ENCODE results near the gene GNB1. TPM values are rescaled to one million over a fixed set of nuclear protein-coding genes. Genes with fewer than 3 reads are reported as not detected.
"Not testable (repeated sequence)": the region's sequence is repeated elsewhere in the genome, so short reads cannot be mapped to it uniquely, and the experiment has no call there.

Gene GNB1
- total and polyA plus RNA-seq, 2 experiments from 2014 or later = 85.5 to 196 TPM

DNA sequence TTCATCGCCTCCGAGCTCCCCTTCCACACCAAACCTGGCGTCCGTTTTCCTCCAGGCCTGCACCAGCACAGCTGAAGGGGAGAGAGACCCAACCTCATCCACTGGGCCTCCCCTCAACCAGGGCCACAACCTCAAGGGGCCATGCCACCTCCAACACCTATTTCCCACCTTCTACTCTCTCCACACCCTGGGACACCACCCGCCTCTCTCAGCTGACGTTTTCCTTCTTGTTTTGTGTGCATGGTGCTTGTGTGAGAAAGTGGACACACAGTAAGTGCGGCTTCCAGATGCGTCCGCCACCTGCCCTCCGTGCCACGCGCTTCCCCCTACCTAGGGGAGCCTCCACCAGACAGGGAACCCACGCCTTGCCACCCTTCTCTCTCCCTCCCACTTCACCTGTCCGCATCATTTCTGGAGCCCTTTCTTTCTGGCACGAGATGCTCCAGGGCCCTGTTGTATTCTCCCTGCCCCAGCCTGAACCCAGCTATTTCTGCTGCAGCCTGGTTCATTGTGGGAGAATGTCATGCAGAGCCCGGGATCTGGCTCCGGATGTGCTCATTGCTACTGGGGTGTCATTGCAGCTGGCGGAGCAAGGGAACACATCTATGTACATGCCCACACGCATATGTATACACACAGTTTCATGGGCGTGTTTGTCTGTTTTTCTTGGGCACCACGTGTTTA is 1.3 kb upstream of the GNB1 start:
- no peak for DNase-seq (ENCODE audit: low read depth in 1 of 2, low spot score in 1 of 2)
- H3K36me3 ChIP-seq = no peaks in the 10 kb centered on the region
- H3K27me3 ChIP-seq = no peaks in the 10 kb centered on the region
- TF ChIP-seq, protein P1, sequence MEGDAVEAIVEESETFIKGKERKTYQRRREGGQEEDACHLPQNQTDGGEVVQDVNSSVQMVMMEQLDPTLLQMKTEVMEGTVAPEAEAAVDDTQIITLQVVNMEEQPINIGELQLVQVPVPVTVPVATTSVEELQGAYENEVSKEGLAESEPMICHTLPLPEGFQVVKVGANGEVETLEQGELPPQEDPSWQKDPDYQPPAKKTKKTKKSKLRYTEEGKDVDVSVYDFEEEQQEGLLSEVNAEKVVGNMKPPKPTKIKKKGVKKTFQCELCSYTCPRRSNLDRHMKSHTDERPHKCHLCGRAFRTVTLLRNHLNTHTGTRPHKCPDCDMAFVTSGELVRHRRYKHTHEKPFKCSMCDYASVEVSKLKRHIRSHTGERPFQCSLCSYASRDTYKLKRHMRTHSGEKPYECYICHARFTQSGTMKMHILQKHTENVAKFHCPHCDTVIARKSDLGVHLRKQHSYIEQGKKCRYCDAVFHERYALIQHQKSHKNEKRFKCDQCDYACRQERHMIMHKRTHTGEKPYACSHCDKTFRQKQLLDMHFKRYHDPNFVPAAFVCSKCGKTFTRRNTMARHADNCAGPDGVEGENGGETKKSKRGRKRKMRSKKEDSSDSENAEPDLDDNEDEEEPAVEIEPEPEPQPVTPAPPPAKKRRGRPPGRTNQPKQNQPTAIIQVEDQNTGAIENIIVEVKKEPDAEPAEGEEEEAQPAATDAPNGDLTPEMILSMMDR (IDR thresholded peaks at IDR 0.05; ENCODE audit: low read depth, low read length) = no peak
- peak overlapping the region; percentile 82 for H3K4me3 ChIP-seq
- H3K27ac ChIP-seq = peak overlapping the region; percentile 98
- H3K4me1 ChIP-seq (ENCODE audit: low read depth) = peaks cover 28% of the 10 kb centered on the region
- H3K9me3 ChIP-seq (ENCODE audit: low read depth) = no peaks in the 10 kb centered on the region

DNA sequence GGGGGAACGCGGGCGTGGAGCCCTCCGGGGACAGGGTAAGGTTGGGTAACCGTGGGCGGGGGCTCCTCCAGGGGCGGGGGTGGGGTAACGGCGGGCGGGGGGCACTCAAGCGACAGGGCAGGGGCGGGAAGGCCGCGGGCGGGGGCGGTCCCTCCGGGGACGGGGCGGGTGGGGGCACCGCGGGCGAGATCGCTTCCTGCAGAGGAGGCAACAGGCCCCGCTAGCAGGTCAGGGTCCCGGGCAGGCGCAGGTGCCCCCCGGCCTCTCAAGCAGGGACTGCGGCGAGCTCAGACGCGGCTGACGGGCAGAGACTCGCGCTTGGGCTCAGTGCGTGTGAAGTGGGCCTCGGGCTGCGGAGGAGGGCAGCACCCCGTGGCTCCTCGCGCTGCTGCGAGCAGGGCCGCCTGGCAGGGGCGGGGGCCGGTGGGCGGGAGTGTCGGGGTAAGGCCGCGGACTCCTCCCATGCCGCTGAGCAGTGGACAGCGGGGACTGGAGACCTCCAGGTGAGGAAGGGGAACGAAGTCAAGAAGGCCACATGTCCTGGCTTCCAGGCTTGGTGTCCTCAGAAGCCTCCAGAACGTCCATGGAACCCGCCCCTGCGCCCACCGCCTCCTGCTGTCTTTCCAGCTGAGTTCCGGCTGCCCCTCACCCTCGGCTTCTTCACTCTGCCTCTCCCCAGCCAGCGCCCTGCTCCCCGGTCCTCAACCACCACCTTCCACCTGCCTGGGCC is 627 bp upstream of the GNB1 start:
- H3K4me1 ChIP-seq (ENCODE audit: low read depth) = peaks cover 28% of the 10 kb centered on the region
- peak; percentile 63 to 83 for DNase-seq (ENCODE audit: low read depth in 1 of 2, low spot score in 1 of 2)
- H3K9me3 ChIP-seq (ENCODE audit: low read depth) = no peaks in the 10 kb centered on the region
- no peaks in the 10 kb centered on the region for H3K27me3 ChIP-seq
- H3K36me3 ChIP-seq = no peaks in the 10 kb centered on the region
- H3K27ac ChIP-seq = peak overlapping the region; percentile 98
- TF ChIP-seq, protein P1 (IDR thresholded peaks at IDR 0.05; ENCODE audit: low read depth, low read length) = no peak
- peak overlapping the region; percentile 82 for H3K4me3 ChIP-seq

DNA sequence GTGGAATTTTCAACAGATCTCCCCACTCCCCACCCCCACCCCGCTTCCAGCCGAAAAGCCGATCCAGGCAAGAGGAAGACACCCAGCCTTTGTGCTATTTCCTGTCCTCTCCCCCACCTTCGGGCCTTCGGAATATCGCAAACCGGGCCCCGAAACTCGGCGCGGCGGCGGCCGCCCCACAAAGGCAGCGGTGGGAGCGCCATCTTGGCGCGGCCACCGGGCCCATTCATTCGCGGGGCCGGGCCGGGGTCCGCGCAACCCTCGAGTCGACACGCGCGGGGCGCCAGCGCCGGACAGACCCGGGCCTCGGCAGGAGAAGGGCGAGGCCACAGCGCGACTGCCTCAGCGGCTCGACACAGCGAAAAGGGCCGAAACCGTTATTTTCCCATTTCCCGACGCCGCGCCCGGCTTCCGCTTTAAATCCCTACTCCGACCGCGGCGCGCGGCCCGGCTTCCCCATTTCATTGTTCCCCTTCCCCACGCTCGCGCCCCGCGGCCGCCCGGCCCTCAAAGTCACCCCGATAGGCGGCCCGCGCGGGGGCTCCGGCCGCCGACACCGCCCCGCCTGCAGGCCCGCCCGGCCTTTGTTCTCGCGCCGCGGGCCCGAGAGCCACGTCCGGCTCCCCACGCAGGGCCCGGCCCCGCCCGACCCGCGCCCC is 911 bp downstream of the GNB1 start:
- H3K36me3 ChIP-seq = no peaks in the 10 kb centered on the region
- TF ChIP-seq, protein P1 (IDR thresholded peaks at IDR 0.05; ENCODE audit: low read depth, low read length) = no peak
- H3K27me3 ChIP-seq = no peaks in the 10 kb centered on the region
- peak overlapping the region; percentile 82 for H3K4me3 ChIP-seq
- peak; percentile 53 to 61 for DNase-seq (ENCODE audit: low read depth in 1 of 2, low spot score in 1 of 2)
- H3K4me1 ChIP-seq (ENCODE audit: low read depth) = peaks cover 24% of the 10 kb centered on the region
- H3K9me3 ChIP-seq (ENCODE audit: low read depth) = no peaks in the 10 kb centered on the region
- H3K27ac ChIP-seq = peak overlapping the region; percentile 98

DNA sequence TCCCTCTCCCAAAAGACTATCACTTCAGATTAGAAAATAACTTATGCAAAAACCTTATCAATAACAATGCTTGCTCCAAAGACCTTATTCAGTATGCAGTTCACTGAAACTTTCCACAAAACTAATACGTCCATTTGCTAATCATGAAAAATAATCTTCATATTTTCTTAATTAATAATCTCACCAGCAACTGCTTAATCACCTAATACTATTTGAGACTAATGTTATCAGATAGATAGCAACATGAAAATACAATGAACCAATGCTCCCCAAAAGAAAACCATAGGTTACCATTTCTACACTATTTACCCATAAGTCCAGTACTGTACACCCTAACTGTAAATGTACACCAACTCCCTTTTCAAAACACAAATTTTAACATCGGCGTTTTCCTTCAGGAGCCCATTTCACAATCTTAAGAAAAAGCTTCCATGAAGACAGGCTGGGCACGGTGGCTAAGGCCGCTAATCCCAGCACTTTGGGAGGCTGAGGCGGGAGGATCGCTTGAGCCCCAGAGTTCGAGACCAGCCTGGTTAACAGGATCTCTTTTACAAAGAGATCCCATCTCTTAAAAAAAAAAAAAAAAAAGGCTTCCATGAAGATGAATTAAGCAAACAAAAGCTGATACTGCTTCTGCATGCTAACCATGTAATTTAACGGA is 1.7 kb downstream of the GNB1 start:
- TF ChIP-seq, protein P1 (IDR thresholded peaks at IDR 0.05; ENCODE audit: low read depth, low read length) = no peak

DNA sequence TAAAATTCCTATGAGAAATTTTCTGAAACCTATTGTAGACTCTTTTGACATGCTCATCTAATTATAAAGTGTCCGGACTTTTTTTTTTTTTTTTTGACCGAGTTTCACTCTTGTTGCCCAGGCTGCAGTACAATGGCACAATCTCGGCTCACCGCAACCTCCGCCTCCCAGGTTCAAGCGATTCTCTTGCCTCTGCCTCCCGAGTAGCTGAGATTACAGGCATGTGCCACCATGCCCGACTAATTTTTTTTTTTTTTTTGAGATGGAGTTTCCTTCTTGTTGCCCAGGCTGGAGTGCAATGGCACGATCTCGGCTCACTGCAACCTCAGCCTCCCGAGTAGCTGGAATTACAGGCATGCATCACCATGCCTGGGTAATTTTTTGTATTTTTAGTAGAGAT is 7.0 kb downstream of the GNB1 start:
- Histone ChIP-seq H3K4me1 (ENCODE audit: low read depth) (peaks cover 34% of the 10 kb centered on the region), H3K27ac (peak overlapping the region; percentile 75)
- DNase-seq (ENCODE audit: low read depth in 1 of 2, low spot score in 1 of 2); H3K27me3 ChIP-seq; H3K9me3 ChIP-seq (ENCODE audit: low read depth); H3K4me3 ChIP-seq; H3K36me3 ChIP-seq: not testable (repeated sequence)

More for the DNA sequence above, 1.7 kb downstream of the GNB1 start:
- no peak for DNase-seq (ENCODE audit: low read depth in 1 of 2, low spot score in 1 of 2)
- Histone ChIP-seq H3K36me3 (no peaks in the 10 kb centered on the region), H3K27me3 (no peaks in the 10 kb centered on the region), H3K4me1 (ENCODE audit: low read depth) (peaks cover 17% of the 10 kb centered on the region), H3K27ac (peak overlapping the region; percentile 98), H3K9me3 (ENCODE audit: low read depth) (no peaks in the 10 kb centered on the region), H3K4me3 (peak overlapping the region; percentile 82)

Measured in cardiac muscle cell (in vitro differentiated cells and primary cell).